ENCODE measurements around the gene RASSF8. TPM values are rescaled to one million over a fixed set of nuclear protein-coding genes. Genes with fewer than 3 reads are reported as not detected.

The RASSF8 gene
- total and polyA plus RNA-seq, 2 donors: 20.9 to 63.1 TPM

- Histone ChIP-seq H3K4me1 (ENCODE audit: insufficient read depth) (no peaks in the 10 kb centered on the region), H3K36me3 (ENCODE audit: insufficient read depth) (no peaks in the 10 kb centered on the region), H3K4me3 (ENCODE audit: low read depth, low read length) (no peak overlapping the region), H3K27ac (ENCODE audit: low read depth) (no peak overlapping the region)
- no peak for DNase-seq (ENCODE audit: extremely low spot score)
Measured at GRCh38 chr12:25943940-25944339, 14.5 kb upstream of the RASSF8 start.

GRCh38 chr12:25949343-25949742 lies 9.1 kb upstream of the RASSF8 start:
- no peak overlapping the region for H3K4me3 ChIP-seq (ENCODE audit: low read depth, low read length)
- WGBS: 99% methylated on average over 4 of the region's 4 CpGs
- H3K27ac ChIP-seq (ENCODE audit: low read depth): no peak overlapping the region
- H3K36me3 ChIP-seq (ENCODE audit: insufficient read depth): no peaks in the 10 kb centered on the region
- no peak for DNase-seq (ENCODE audit: extremely low spot score)
- H3K4me1 ChIP-seq (ENCODE audit: insufficient read depth): no peaks in the 10 kb centered on the region

- Histone ChIP-seq H3K36me3 (ENCODE audit: insufficient read depth) (no peaks in the 10 kb centered on the region), H3K4me3 (ENCODE audit: low read depth, low read length) (no peak overlapping the region), H3K27ac (ENCODE audit: low read depth) (no peak overlapping the region), H3K4me1 (ENCODE audit: insufficient read depth) (no peaks in the 10 kb centered on the region)
- no peak for DNase-seq (ENCODE audit: extremely low spot score)
- 97% methylated on average over 5 of the region's 6 CpGs for WGBS
Measured at GRCh38 chr12:25950329-25951115, 8.0 kb upstream of the RASSF8 start.

GRCh38 chr12:25957793-25958427 lies 572 bp upstream of the RASSF8 start:
- Histone ChIP-seq H3K36me3 (ENCODE audit: insufficient read depth) (no peaks in the 10 kb centered on the region), H3K27ac (ENCODE audit: low read depth) (peak overlapping the region; percentile 71), H3K4me1 (ENCODE audit: insufficient read depth) (peaks cover 1% of the 10 kb centered on the region), H3K4me3 (ENCODE audit: low read depth, low read length) (peak overlapping the region; percentile 99)
- peak; percentile 23 for DNase-seq (ENCODE audit: extremely low spot score)
- under 1% methylated on average over 38 of the region's 38 CpGs for WGBS

DNA sequence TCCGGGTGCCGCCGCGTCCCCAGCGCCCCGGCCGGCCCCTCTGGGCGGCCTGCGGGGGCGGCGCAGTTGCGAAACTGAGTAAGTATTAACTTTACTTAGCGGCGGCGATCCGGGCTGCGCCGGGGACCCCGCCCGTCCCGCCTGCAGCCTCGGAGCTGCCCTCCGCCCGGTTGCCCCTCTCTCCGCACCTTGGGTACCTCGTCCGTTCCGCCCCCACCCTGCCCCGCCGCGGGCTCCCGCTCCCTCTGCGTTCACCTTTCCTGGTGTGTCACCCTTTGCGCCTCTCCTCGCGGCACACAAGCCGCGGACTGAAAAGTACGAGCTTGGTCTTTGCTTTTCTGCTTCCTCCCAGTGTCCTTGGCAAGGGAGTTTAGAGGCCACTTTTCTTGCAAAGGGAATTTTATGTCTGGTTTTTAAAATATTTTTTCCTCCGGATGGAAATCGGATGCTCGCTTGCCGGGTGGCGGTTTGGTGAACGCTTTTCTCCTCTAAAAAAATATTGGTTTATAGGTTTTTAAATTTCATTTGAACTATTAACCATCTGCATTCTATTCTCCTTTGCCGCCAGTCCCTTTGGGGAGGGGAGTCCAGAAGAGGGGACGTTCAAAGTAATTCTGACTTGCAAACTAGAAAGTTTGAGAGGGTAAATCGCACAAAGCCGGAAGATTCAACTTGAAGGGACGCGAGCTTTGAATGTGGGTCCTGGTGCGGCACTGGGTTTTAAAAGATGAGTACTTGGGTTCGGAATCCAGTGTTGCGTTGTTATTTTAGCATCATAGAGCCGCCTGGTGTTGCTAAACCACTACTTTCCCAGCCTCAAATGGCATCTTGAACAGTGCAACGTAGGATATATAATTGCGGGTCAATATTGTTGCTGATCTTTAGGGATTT lies 834 bp downstream of the RASSF8 start:
- WGBS: under 1% methylated on average over 57 of the region's 57 CpGs
- peaks cover 2% of the 10 kb centered on the region for H3K36me3 ChIP-seq (ENCODE audit: insufficient read depth)
- peaks cover 1% of the 10 kb centered on the region for H3K4me1 ChIP-seq (ENCODE audit: insufficient read depth)
- peak; percentile 32 for DNase-seq (ENCODE audit: extremely low spot score)
- peak overlapping the region; percentile 99 for H3K4me3 ChIP-seq (ENCODE audit: low read depth, low read length)
- peak overlapping the region; percentile 92 for H3K27ac ChIP-seq (ENCODE audit: low read depth)

- WGBS: 19% methylated on average over 5 of the region's 5 CpGs
- H3K4me1 ChIP-seq (ENCODE audit: insufficient read depth): peaks cover 1% of the 10 kb centered on the region
- peak overlapping the region; percentile 19 for H3K27ac ChIP-seq (ENCODE audit: low read depth)
Measured at GRCh38 chr12:25960143-25960542, 1.7 kb downstream of the RASSF8 start.

DNA sequence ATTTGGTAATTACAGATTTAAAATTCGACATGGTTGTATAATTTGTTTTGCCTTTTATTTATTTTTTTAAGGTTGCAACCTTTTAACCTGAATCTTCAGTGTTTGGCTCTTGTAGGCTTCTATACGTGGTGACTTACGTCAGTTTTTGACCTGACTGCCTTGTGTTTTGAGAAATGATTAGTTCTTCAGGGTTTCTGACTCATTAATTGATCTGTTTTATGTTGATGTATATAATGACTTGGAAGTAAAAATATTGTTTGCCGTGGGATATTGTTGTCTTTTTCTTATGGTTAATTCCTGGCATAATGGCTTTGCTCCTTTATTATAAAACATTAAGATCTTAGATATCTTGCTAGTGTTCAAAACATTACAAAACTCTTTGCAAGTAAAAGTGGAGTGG lies 2.5 kb downstream of the RASSF8 start:
- peaks cover 2% of the 10 kb centered on the region for H3K36me3 ChIP-seq (ENCODE audit: insufficient read depth)
- H3K4me1 ChIP-seq (ENCODE audit: insufficient read depth): peaks cover 1% of the 10 kb centered on the region
- H3K27ac ChIP-seq (ENCODE audit: low read depth): no peak overlapping the region
- no peak for DNase-seq (ENCODE audit: extremely low spot score)
- 58% methylated on average over 4 of the region's 4 CpGs for WGBS
- no peak overlapping the region for H3K4me3 ChIP-seq (ENCODE audit: low read depth, low read length)

More at GRCh38 chr12:25960143-25960542, 1.7 kb downstream of the RASSF8 start:
- Histone ChIP-seq H3K36me3 (ENCODE audit: insufficient read depth) (peaks cover 2% of the 10 kb centered on the region), H3K4me3 (ENCODE audit: low read depth, low read length) (peak overlapping the region; percentile 99)
- DNase-seq (ENCODE audit: extremely low spot score): no peak

GRCh38 chr12:25962932-25963525 lies 4.5 kb downstream of the RASSF8 start:
- Histone ChIP-seq H3K36me3 (ENCODE audit: insufficient read depth) (peaks cover 2% of the 10 kb centered on the region), H3K4me3 (ENCODE audit: low read depth, low read length) (no peak overlapping the region), H3K4me1 (ENCODE audit: insufficient read depth) (peaks cover 1% of the 10 kb centered on the region), H3K27ac (ENCODE audit: low read depth) (no peak overlapping the region)
- DNase-seq (ENCODE audit: extremely low spot score): no peak
- 65% methylated on average over 4 of the region's 4 CpGs for WGBS

GRCh38 chr12:25965682-25966081 lies 7.2 kb downstream of the RASSF8 start:
- DNase-seq (ENCODE audit: extremely low spot score): no peak
- Histone ChIP-seq H3K27ac (ENCODE audit: low read depth) (no peak overlapping the region), H3K4me3 (ENCODE audit: low read depth, low read length) (no peak overlapping the region), H3K36me3 (ENCODE audit: insufficient read depth) (peaks cover 2% of the 10 kb centered on the region), H3K4me1 (ENCODE audit: insufficient read depth) (no peaks in the 10 kb centered on the region)
- WGBS: 97% methylated on average over 1 of the region's 1 CpG

DNA sequence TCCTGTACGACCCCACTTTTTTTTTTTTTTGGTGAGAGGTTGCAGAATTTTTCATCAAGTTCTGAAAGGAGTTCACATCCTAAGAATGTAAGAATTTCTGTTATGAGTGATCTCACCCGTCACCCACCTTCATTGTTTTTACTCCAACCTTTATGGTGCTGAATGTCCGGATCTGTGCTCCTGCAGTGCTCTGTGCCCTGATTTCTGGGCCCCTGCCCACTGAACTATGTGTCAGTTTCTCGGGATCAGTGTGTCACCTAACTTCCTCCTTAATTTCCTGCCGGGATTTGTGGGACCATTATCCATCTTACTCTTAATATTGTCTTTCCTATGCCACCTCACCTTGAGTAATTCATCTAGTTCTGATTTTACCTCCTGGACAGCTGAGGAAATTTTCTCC lies 11.6 kb downstream of the RASSF8 start:
- no peak overlapping the region for H3K27ac ChIP-seq (ENCODE audit: low read depth)
- peaks cover 2% of the 10 kb centered on the region for H3K4me1 ChIP-seq (ENCODE audit: insufficient read depth)

DNA sequence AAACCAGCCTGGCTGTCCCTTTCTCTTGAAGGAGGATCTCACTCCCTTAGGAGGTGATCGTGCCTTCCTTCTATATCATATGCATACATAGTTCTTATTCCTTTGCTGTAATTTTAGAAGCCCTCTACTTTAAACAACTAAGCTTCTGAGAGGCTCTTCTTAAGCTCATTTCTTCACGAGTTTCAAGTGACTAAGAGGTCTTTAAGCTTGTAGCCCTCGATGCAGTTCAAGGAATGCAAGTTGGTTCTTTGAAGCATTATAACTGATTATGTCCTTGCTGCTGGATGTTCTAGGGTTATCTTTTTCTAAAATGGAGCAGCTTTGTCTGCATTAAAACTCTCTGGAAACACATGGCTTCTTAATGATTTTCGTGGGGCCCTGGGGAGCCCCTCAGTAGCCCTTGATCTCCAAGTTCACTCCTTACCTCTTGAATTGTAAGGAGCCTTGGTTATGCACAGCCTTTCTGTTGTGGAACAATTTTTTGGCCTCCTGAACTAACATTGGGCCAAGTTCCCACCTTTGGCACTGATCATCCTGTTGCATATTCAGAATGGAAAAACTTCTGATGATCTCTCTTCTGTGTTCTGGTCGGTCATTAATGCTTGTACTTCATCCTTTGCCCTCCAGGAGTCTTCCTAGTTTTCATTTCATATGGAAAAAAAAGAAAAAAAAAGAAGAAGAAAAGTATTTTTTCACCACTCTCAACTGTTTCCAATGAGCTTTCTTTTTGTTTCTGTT lies 12.6 kb downstream of the RASSF8 start:
- H3K4me3 ChIP-seq (ENCODE audit: low read depth, low read length): no peak overlapping the region
- 57% methylated on average over 5 of the region's 5 CpGs for WGBS
- H3K4me1 ChIP-seq (ENCODE audit: insufficient read depth): peaks cover 5% of the 10 kb centered on the region
- no peaks in the 10 kb centered on the region for H3K36me3 ChIP-seq (ENCODE audit: insufficient read depth)
- no peak for DNase-seq (ENCODE audit: extremely low spot score)
- no peak overlapping the region for H3K27ac ChIP-seq (ENCODE audit: low read depth)

More for the DNA sequence above, 11.6 kb downstream of the RASSF8 start:
- Histone ChIP-seq H3K4me3 (ENCODE audit: low read depth, low read length) (no peak overlapping the region), H3K36me3 (ENCODE audit: insufficient read depth) (no peaks in the 10 kb centered on the region)
- WGBS: 86% methylated on average over 5 of the region's 5 CpGs
- DNase-seq (ENCODE audit: extremely low spot score): no peak

DNA sequence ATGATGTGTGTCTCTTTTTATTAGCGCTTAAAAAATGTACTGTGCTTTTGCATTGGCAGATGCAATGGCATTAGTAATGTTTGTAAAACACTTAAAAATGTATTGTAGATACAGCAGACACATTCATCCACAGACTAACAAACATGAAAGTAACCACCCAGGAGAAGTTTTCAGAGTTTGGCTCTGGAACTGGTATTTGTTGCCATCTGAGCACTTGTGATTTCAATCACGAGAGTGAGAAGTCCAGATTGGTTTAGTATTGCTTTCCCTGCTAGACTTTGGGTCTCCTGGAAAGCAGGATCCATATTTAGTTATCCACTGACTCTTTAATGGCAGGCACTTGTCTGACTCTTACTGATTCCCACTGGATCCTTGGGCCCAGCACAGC lies 13.2 kb downstream of the RASSF8 start:
- no peak overlapping the region for H3K4me3 ChIP-seq (ENCODE audit: low read depth, low read length)
- H3K36me3 ChIP-seq (ENCODE audit: insufficient read depth): no peaks in the 10 kb centered on the region
- WGBS: 38% methylated on average over 2 of the region's 2 CpGs
- peaks cover 5% of the 10 kb centered on the region for H3K4me1 ChIP-seq (ENCODE audit: insufficient read depth)
- DNase-seq (ENCODE audit: extremely low spot score): no peak
- no peak overlapping the region for H3K27ac ChIP-seq (ENCODE audit: low read depth)

DNA sequence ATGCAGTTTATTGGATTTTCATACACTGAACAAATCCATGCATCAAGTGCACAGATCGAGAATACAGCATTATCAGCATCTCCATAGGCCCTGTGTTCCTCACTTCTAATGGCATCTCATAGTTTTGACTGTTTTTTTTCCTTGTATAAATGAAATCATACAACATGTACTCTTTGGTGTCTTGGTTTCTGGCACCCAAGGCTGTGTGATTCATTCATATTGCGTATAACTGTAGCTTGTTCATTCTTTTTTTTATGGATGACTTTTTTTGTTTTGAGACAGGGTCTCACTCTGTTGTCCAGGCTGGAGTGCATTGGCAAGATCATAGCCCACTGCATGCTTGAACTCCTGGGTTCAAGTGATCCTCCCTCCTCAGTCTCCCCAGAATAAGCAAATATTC lies 14.3 kb downstream of the RASSF8 start:
- Histone ChIP-seq H3K27ac (ENCODE audit: low read depth) (no peak overlapping the region), H3K36me3 (ENCODE audit: insufficient read depth) (no peaks in the 10 kb centered on the region), H3K4me3 (ENCODE audit: low read depth, low read length) (no peak overlapping the region), H3K4me1 (ENCODE audit: insufficient read depth) (peaks cover 5% of the 10 kb centered on the region)
- 92% methylated on average over 2 of the region's 2 CpGs for WGBS
- no peak for DNase-seq (ENCODE audit: extremely low spot score)

Data from urinary bladder (tissue), 4 donors.